Upper lobe of left lung (tissue), 6 donors: ENCODE measurements around the gene ATAD3A. TPM values are rescaled to one million over a fixed set of nuclear protein-coding genes. Genes with fewer than 3 reads are reported as not detected.
A peak's percentile ranks its signal among the peaks of the same experiment; 100 is the strongest.
"Not testable (repeated sequence)": the region's sequence is repeated elsewhere in the genome, so short reads cannot be mapped to it uniquely, and the experiment has no call there.

Experiments used
- ATAC-seq, 2 donors: fragments of 200-7000 bp; cut with Tn5 transposase; one replicate each; pipeline ENCODE4 v1.9.1; 2022; ENCODE audit warnings: mild to moderate bottlenecking in 2 of 2, moderate library complexity in 2 of 2; ENCODE audit not compliant: low FRiP score in 2 of 2
- DNase-seq, 2 donors: peaks; one replicate each; pipeline ENCODE4 v3.0.0-alpha.2; 2019 to 2020
- H3K27ac ChIP-seq, 4 donors: fragments of 200-600 bp; sonication (generic); one replicate each; pipeline ENCODE4 v1.5.1; 2016 to 2019
- H3K27me3 ChIP-seq, 4 donors: fragments of 200-600 bp; sonication (generic); one replicate each; pipeline ENCODE4 v1.5.1; 2017 to 2019
- H3K36me3 ChIP-seq, 4 donors: fragments of 200-600 bp; sonication (generic); one replicate each; pipeline ENCODE4 v1.5.1; 2016 to 2019
- H3K4me1 ChIP-seq, 4 donors: fragments of 200-600 bp; sonication (generic); one replicate each; pipeline ENCODE4 v1.5.1; 2018 to 2019
- H3K4me3 ChIP-seq, 4 donors: fragments of 200-600 bp; sonication (generic); one replicate each; pipeline ENCODE4 v1.5.1; 2017 to 2019; ENCODE audit warnings: mild to moderate bottlenecking in 2 of 4, moderate library complexity in 1 of 4
- H3K9me3 ChIP-seq, 4 donors: fragments of 200-600 bp; sonication (generic); one replicate each; pipeline ENCODE4 v1.5.1; 2018 to 2019
- EP300 ChIP-seq, 4 donors: sonication (generic); formaldehyde crosslinking; IDR thresholded peaks; one replicate each; pipeline ENCODE4 v1.5.1; 2017; ENCODE audit warnings: antibody characterized with exemption in 4 of 4, control low read depth in 2 of 4
- POLR2A ChIP-seq, 4 donors: fragments of 450-650 bp; IDR thresholded peaks; one replicate each; pipeline ENCODE4 v1.5.1; 2016 to 2017; ENCODE audit warnings: antibody characterized with exemption in 4 of 4, mild to moderate bottlenecking in 2 of 4
- POLR2AphosphoS5 ChIP-seq, 2 donors: sonication (generic); formaldehyde crosslinking; IDR thresholded peaks; one replicate each; pipeline ENCODE4 v1.5.1; 2017; ENCODE audit warnings: antibody characterized with exemption in 2 of 2
- WGBS, 2 donors: methylation state at CpG; one replicate each; pipeline ENCODE4 v1.1.5; 2017 to 2018; 5-methylcytosine and 5-hydroxymethylcytosine counted together
- total RNA-seq, 6 donors: library from RNA; depleted of rRNA in 4 of 6; stranded (reverse); fragments of >200 nt in 4 of 6; gene quantifications; one replicate each; pipeline versions ENCODE4 v1.1.0 to v1.2.1, GENCODE V29; 2016 to 2021
- TF ChIP-seq, protein P1 (sequence below), 6 experiments: fragments of 450-650 bp in 4 of 6; fragments of 200-600 bp in 2 of 6; sonication (generic) in 2 of 6; IDR thresholded peaks; one replicate each; pipeline ENCODE4 v1.5.1; 2016 to 2019; ENCODE audit warnings: antibody characterized with exemption in 6 of 6
- donor health status: DM: no; HTN: no; CAD: no; lungs with moderate emphysema.
- donor health status: DM: no; HTN: yes; CAD: no; lungs with severe emphysema.

ATAD3A gene
- 10 to 100 TPM; 18.5 to 31.9 (median 24.0) TPM for total RNA-seq

DNA sequence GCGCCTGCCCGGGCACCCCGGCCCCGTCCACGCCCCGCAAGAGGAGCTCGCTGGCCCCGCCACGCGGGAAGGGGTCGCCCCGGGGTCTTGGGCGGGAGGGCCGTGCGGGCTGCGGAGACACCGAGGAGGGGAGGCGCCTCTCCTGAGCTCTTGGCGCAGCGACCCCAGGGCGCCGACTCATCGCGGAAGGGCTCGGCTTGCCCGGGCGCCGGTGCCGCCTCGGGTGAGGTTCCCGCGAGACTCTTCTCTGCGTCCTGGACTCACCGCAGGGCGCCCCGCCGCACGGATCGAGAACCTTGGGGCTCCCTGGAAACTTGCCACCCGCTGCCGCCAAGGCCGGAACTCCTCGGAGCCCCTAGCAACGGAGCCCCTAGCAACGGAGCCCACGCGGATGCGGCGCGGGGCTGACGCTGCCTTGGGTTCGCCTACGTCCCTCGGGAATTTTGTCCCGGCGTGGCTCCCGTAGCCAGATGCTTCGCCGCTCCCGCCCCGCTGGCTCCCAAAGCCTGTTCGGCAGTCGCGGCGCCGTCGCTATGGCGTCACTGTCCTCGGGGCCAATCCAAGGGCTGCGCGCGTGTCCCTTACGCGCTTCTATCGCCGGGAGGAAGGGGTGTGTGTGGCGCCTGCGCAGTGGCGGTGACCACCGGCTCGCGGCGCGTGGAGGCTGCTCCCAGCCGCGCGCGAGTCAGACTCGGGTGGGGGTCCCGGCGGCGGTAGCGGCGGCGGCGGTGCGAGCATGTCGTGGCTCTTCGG is at the start of gene ATAD3A:
Gene ATAD3A (plus strand): TSS at position 630 of the 753 bp plus-strand sequence. CDS start 107 bp downstream, at position 737.
- WGBS, 2 donors = 0% methylated on average over 13 to 46 of the region's 99 CpGs
- H3K36me3 ChIP-seq = peaks cover 0 to 3% (median under 1%) of the 10 kb centered on the region in 4 donors
- peaks cover 5 to 17% (median 10%) of the 10 kb centered on the region in 4 donors for H3K4me1 ChIP-seq
- H3K27ac ChIP-seq = peak within 1 kb of the TSS; percentile 89 to 95 (median 91)
- ATAC-seq = peak; percentile 96 to 98
- H3K27me3 ChIP-seq = no peaks in the 10 kb centered on the region
- TF ChIP-seq POLR2AphosphoS5 (IDR thresholded peaks at IDR 0.05) (peak; percentile 95 to 96), POLR2A (IDR thresholded peaks at IDR 0.05) (peak in 2 of 4 donors; percentile 39 to 82), EP300 (IDR thresholded peaks at IDR 0.05) (peak in 1 of 4 donors; percentile 78)
- TF ChIP-seq, protein P1, sequence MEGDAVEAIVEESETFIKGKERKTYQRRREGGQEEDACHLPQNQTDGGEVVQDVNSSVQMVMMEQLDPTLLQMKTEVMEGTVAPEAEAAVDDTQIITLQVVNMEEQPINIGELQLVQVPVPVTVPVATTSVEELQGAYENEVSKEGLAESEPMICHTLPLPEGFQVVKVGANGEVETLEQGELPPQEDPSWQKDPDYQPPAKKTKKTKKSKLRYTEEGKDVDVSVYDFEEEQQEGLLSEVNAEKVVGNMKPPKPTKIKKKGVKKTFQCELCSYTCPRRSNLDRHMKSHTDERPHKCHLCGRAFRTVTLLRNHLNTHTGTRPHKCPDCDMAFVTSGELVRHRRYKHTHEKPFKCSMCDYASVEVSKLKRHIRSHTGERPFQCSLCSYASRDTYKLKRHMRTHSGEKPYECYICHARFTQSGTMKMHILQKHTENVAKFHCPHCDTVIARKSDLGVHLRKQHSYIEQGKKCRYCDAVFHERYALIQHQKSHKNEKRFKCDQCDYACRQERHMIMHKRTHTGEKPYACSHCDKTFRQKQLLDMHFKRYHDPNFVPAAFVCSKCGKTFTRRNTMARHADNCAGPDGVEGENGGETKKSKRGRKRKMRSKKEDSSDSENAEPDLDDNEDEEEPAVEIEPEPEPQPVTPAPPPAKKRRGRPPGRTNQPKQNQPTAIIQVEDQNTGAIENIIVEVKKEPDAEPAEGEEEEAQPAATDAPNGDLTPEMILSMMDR (IDR thresholded peaks at IDR 0.05) = peak in 2 of 6 experiments; percentile 14 to 50
- DNase-seq = peak; percentile 98 to 99
- no peaks in the 10 kb centered on the region for H3K9me3 ChIP-seq
- H3K4me3 ChIP-seq = peak within 1 kb of the TSS; percentile 76 to 97 (median 83)

GRCh38 chr1:1462318-1462966 is 49.5 kb upstream of the ATAD3A start:
- peak; percentile 76 to 93 for ATAC-seq
- no peaks in the 10 kb centered on the region for H3K36me3 ChIP-seq
- H3K4me3 ChIP-seq = peak overlapping the region in 3 of 4 donors; percentile 26 to 40 (median 37)
- H3K9me3 ChIP-seq = no peaks in the 10 kb centered on the region
- DNase-seq = peak; percentile 81 to 83
- H3K27me3 ChIP-seq = no peaks in the 10 kb centered on the region
- 0 to 51% methylated on average over 2 to 25 of the region's 26 CpGs for WGBS, 2 donors
- peak overlapping the region; percentile 42 to 59 (median 53) for H3K27ac ChIP-seq
- no peak for TF ChIP-seq EP300 (IDR thresholded peaks at IDR 0.05)
- peak in 1 of 4 donors; percentile 33 for TF ChIP-seq POLR2A (IDR thresholded peaks at IDR 0.05)
- H3K4me1 ChIP-seq = peaks cover 0 to 12% (median 8%) of the 10 kb centered on the region in 4 donors

- Histone ChIP-seq H3K4me1 (peaks cover 0 to 12% (median 8%) of the 10 kb centered on the region in 4 donors), H3K27me3 (no peaks in the 10 kb centered on the region), H3K27ac (peak overlapping the region in 1 of 4 donors; percentile 42), H3K4me3 (no peak overlapping the region), H3K36me3 (no peaks in the 10 kb centered on the region), H3K9me3 (no peaks in the 10 kb centered on the region)
- no peak for DNase-seq
- WGBS, 2 donors = 89 to 98% methylated on average over 5 to 7 of the region's 7 CpGs
- no peak for ATAC-seq
- no peak for TF ChIP-seq POLR2A (IDR thresholded peaks at IDR 0.05)
- no peak for TF ChIP-seq EP300 (IDR thresholded peaks at IDR 0.05)
- TF ChIP-seq, protein P1 (IDR thresholded peaks at IDR 0.05) = no peak
- TF ChIP-seq POLR2AphosphoS5 (IDR thresholded peaks at IDR 0.05) = no peak
These were observed 48.6 kb upstream of the ATAD3A start for GRCh38 chr1:1463312-1463711.

- not testable (repeated sequence) for ATAC-seq
These were observed 43.6 kb upstream of the ATAD3A start for GRCh38 chr1:1468196-1468985.

GRCh38 chr1:1470626-1471388 is 41.2 kb upstream of the ATAD3A start:
- Histone ChIP-seq H3K36me3 (no peaks in the 10 kb centered on the region), H3K9me3 (no peaks in the 10 kb centered on the region), H3K27ac (peak overlapping the region; percentile 73 to 86 (median 80)), H3K4me3 (peak overlapping the region; percentile 75 to 92 (median 84)), H3K27me3 (no peaks in the 10 kb centered on the region), H3K4me1 (peaks cover 20 to 27% (median 21%) of the 10 kb centered on the region in 4 donors)
- 13 to 23% methylated on average over 16 of the region's 16 CpGs for WGBS, 2 donors
- TF ChIP-seq, protein P1 (IDR thresholded peaks at IDR 0.05) = no peak
- TF ChIP-seq POLR2A (IDR thresholded peaks at IDR 0.05) (no peak), EP300 (IDR thresholded peaks at IDR 0.05) (no peak), POLR2AphosphoS5 (IDR thresholded peaks at IDR 0.05) (no peak)
- ATAC-seq = no peak
- DNase-seq = no peak

More at GRCh38 chr1:1468196-1468985, 43.6 kb upstream of the ATAD3A start:
- not testable (repeated sequence) for H3K27ac ChIP-seq, H3K4me3 ChIP-seq, H3K36me3 ChIP-seq, H3K27me3 ChIP-seq, H3K9me3 ChIP-seq
- H3K4me1 ChIP-seq = peaks cover 14 to 20% (median 17%) of the 10 kb centered on the region in 4 donors
- DNase-seq = peak in 1 of 2 donors; percentile 70
- WGBS, 2 donors = 75 to 88% methylated on average over 4 to 12 of the region's 44 CpGs
